Ishikawa (cell line): Measurements from ENCODE around the gene KARS1.

Experiments used
- CEBPB ChIP-seq: IDR thresholded peaks from 2 replicates; pipeline ENCODE4 v1.6.1; 2012
- EGR1 ChIP-seq: IDR thresholded peaks from 2 replicates; pipeline ENCODE4 v1.6.1; 2012
- EP300 ChIP-seq: IDR thresholded peaks from 2 replicates; pipeline ENCODE4 v1.6.1; 2012; ENCODE audit warnings: borderline replicate concordance
- RAD21 ChIP-seq: IDR thresholded peaks from 2 replicates; pipeline ENCODE4 v1.6.1; 2012; ENCODE audit warnings: low read depth
- REST ChIP-seq: IDR thresholded peaks from 2 replicates; pipeline ENCODE4 v1.6.1; 2012; ENCODE audit warnings: low read depth, mild to moderate bottlenecking
- TEAD4 ChIP-seq: IDR thresholded peaks from 2 replicates; pipeline ENCODE4 v1.6.1; 2012
- YY1 ChIP-seq: IDR thresholded peaks from 2 replicates; pipeline ENCODE4 v1.6.1; 2012; ENCODE audit warnings: low read depth

- TF ChIP-seq CEBPB (no peak), RAD21 (no peak), REST (no peak), YY1 (no peak), EGR1 (no peak), EP300 (no peak), TEAD4 (no peak)
These were observed 12.9 kb upstream of the KARS1 start for GRCh38 chr16:75660321-75660720.
